HG03469 (cell line): Measurements from ENCODE around the gene NECAP2.
"Not testable (repeated sequence)": the region's sequence is repeated elsewhere in the genome, so short reads cannot be mapped to it uniquely, and the experiment has no call there.

Experiments
- ATAC-seq: cut with Tn5 transposase; IDR thresholded peaks from one replicate; pipeline ENCODE4 v1.9.1; 2021; ENCODE audit warnings: mild to moderate bottlenecking, moderate library complexity, moderate number of reproducible peaks; ENCODE audit not compliant: unreplicated experiment

The NECAP2 gene

GRCh38 chr1:16492937-16493336, 52.4 kb downstream of the NECAP2 start:
- ATAC-seq, result not testable (repeated sequence)

GRCh38 chr1:16493731-16494130, 53.2 kb downstream of the NECAP2 start:
- ATAC-seq, result not testable (repeated sequence)

- ATAC-seq, result not testable (repeated sequence)
Measured at GRCh38 chr1:16497474-16497904, 57.0 kb downstream of the NECAP2 start.

GRCh38 chr1:16498047-16498446, 57.5 kb downstream of the NECAP2 start:
- not testable (repeated sequence) for ATAC-seq

GRCh38 chr1:16498573-16499413, 58.3 kb downstream of the NECAP2 start:
- peak; percentile 39 for ATAC-seq

- not testable (repeated sequence) for ATAC-seq
Measured at GRCh38 chr1:16500466-16500865, 59.9 kb downstream of the NECAP2 start.

- ATAC-seq, result not testable (repeated sequence)
Measured at GRCh38 chr1:16500975-16501374, 60.5 kb downstream of the NECAP2 start.

- ATAC-seq, result not testable (repeated sequence)
Measured at GRCh38 chr1:16501446-16501845, 60.9 kb downstream of the NECAP2 start.

GRCh38 chr1:16503494-16503893, 63.0 kb downstream of the NECAP2 start:
- no peak for ATAC-seq

- ATAC-seq, result not testable (repeated sequence)
Measured at GRCh38 chr1:16505870-16506269, 65.3 kb downstream of the NECAP2 start.

GRCh38 chr1:16506364-16507136, 66.0 kb downstream of the NECAP2 start:
- not testable (repeated sequence) for ATAC-seq

GRCh38 chr1:16508861-16509445, 68.4 kb downstream of the NECAP2 start:
- not testable (repeated sequence) for ATAC-seq
